ENCODE results near the gene DHX35.
"Not testable (repeated sequence)": the region's sequence is repeated elsewhere in the genome, so short reads cannot be mapped to it uniquely, and the experiment has no call there.

Gene DHX35

DNA sequence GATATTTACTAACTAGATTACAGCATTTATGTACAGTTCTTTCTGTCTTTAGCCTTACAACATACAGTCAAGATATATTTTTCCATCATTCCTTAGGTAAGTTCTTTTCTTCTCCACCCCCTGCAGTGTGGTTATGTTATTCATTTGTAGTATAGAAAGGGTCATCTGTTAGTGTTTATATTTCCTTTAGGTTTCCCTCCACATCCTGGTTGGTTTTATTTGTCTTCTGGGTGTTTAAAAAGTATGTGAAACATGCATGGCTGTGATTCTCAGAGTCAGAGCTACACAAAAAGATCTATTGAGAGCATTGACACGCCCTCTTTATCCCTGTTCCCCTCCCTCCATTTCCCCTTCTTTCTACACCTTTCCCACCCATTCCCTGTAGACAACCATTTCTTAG, 20.1 kb downstream of the DHX35 start:
- no peak for DNase-seq

DNA sequence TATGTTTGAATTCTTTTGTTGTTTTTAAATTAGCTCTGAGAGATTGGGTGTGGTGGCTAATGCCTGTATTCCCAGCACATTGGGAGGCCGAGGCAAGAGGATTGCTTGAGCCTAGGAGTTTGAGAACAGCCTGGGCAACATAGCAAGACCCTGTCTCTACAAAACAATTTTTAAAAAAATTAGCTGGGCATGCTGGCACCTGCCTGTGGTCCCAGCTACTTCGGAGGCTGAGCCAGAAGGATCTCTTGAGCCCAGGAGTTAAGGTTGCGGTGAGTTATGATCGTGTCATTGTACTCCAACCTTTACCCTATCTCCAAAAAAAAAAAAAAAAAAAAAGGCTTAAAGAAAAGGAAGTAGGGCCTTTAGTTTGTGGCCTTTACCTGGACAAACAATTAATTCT, 22.9 kb downstream of the DHX35 start:
- DNase-seq, result no peak

DNA sequence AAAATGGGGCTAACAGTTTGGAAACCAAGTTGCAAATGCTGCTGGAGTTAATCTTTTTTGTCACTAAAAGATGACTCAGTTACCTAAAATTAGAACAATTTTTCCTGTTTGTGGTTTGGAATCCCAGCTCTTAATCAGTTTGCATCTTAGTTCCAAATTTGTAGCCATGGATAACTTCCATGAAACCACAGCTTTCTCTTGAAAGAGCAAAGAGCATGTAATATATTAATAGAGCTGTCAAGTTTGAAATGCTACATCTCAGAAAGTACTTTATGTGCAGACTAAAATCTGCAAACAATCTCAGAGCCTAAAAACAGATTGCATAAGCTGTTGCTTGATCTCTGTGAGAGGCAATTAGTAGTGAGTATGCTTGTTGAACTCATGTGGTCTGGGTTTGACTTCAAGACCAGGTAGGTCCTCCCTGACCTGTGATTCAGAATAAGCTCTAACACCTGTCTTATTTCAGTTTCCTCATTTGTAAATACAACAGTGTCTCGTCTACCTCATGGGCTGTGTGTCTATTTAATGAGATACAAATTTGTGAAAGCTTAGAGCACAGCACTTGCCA, 23.5 kb downstream of the DHX35 start:
- no peak for DNase-seq

DNA sequence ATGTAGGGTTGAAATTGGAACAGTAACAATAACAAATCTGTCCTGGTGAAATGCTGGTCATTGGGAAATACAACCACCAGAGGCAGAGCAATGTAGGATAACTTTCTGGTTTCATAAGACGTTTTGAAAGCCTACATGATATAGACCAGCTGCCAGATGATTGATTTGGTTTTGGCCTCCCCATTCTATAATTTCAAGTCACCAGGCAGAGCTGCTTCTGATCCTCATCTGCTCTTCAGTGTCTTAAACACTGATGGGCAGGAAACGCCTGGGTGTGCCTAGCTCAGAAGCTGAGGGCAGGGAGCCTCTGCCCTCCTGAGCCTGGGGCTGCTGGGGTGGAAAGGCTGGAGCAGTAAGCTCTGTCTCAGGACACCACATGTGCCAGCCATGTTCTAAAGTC, 24.5 kb downstream of the DHX35 start:
- no peak for DNase-seq

DNA sequence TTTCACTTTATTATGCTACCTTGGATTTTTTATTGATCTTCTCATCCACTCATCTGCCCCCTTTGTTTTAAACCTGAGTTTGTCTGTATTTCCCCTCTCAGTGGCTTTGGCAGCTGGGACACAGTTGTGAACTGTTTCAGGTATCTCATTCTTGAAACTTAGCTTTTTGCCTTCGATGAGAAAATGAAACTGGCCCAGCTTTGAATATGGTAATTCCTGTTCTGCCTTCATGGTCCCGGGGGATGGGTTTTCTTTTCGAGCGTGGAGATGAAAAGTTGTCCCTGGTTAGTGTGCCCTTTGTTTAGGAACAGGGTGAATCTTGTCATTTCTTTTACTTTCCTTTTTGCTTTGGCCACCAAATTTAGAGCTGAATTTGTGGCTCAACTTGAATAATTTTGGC, 25.6 kb downstream of the DHX35 start:
- no peak for DNase-seq

DNA sequence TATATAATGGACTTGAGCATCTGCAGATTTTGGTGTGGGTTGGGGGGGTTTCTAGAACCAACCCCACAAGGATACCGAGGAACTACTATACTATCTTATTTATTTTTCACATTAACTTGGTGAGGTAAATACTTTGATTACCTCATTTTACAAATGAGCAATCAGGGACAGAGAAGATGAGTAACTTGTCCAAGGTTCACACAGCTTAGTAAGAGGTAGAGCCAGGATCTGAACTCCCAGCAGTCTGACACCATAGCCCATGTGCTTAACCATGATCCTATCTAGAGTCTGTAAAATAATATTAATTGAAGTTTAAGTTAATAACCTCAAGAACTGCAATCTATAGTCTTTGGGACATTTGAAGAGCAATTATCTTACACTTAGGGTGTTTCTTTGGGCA, 28.6 kb downstream of the DHX35 start:
- DNase-seq, result no peak

DNA sequence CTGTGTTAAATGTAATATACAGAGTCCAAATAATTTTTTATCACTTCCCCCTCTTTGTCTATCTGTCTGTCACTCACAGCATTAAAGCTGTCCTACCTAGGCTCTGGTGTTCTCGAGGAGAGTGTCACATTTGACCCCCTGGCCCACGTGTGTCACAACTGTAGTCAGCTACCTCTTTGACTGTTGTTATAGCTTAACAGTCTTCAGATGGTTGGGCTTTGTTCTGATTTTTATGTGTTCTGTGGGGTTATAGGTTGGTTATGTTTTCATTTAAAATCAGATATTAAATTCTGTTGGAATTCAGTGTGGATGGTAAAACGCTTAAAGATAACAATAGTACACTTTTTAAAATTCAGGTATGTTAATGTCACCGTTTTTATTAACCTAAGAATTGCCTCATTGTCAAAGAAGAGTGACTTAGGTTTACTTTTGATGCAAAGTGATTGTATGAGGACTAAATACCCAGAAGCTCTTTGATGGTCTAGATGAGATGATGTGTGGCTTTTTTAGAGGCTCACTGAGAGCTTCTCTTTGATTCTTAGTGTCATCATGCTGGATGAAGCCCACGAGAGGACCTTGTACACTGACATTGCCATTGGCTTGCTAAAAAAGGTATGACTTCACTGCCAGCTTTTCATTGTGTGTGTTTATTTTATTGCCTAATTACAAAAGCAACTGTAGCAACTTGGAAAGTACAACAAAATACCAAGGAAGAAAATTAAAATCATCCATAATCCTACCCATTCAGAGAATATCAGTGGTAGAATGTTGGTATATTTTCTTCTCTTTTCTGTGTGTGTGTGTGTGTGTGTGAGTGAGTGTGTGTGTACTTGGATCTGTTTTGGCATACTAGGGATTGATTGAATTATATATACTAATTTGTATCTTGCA, 29.9 kb downstream of the DHX35 start:
- DNase-seq, result no peak

DNA sequence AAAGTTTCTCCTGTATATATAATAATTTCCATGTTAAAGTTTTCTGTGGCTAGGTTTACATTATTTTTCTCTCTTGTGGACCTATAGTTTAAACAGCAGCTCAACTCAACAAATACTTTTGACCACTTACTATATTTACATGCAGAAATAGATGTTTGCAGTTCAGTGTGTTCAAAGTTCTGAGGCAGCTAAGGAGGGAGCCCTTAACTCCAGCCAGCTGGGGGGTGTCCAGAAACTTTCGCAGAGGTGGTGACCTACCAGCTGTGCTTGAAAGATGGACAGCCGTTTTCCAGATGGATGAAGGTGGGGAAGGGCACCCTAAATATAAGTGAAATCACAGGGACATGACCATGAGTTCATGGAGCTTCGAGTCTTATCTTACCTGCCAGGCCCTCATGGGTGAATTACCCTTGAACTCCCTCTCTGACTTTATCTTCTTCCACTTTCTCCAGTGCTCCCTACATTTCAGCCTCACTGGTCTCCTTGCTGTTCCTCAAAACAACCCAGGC, 33.4 kb downstream of the DHX35 start:
- no peak for DNase-seq

DNA sequence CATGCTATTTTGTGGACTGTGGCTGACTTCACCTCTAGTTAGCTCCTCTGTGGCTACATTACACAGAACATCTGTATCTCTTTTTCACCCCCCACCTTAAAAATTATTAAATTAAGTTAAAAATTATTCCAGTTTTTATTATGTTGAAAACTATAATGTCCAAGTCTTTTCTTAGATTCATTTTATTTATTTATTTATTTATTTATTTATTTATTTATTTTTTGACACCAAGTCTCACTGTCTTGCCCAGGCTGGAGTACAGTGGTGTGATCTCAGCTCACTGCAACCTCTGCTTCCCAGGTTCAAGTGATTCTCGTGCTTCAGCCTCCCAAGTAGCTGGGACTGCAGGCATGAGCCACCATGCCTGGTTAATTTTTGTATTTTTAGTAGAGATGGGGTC, 34.7 kb downstream of the DHX35 start:
- not testable (repeated sequence) for DNase-seq

DNA sequence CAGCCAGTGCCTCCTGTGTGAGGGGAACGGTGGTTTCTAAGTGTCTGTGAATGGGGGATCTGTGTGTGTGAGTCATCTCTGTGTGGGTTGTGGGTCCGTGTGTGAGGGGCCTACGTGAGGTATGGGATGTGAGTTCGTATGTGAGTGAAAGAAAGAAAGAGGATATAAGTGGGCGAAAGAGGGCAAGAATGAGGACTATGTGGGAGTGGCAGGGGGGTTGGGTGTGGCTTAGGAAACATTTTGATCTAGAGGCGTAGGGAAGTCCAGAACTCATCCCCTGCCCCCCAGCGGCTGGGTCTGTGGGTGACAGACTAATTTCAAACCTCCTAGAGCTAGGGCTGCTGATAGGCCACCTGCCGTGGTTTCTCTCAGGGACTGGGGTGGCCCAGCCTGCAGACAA, 35.5 kb downstream of the DHX35 start:
- DNase-seq, result no peak

DNA sequence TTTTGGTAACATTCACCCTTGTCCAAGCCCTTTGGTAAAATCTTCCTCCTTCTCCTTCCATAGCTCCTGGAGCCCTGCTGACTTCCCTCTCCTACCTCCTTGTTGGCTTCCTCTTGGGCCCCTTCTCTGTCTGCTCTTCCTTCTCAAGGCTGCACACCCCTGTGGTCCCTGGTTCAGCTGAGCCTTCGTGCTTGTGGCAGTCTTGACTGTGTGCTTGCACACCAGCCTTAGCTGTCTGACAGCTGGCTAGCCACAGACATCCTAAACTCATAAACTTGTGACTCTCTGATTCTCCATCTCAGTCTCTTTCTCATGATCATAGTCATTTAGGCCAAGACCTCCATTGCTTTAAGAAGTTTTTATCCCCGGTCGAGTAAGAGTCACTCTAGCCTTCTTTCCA, 37.1 kb downstream of the DHX35 start:
- DNase-seq, result no peak

DNA sequence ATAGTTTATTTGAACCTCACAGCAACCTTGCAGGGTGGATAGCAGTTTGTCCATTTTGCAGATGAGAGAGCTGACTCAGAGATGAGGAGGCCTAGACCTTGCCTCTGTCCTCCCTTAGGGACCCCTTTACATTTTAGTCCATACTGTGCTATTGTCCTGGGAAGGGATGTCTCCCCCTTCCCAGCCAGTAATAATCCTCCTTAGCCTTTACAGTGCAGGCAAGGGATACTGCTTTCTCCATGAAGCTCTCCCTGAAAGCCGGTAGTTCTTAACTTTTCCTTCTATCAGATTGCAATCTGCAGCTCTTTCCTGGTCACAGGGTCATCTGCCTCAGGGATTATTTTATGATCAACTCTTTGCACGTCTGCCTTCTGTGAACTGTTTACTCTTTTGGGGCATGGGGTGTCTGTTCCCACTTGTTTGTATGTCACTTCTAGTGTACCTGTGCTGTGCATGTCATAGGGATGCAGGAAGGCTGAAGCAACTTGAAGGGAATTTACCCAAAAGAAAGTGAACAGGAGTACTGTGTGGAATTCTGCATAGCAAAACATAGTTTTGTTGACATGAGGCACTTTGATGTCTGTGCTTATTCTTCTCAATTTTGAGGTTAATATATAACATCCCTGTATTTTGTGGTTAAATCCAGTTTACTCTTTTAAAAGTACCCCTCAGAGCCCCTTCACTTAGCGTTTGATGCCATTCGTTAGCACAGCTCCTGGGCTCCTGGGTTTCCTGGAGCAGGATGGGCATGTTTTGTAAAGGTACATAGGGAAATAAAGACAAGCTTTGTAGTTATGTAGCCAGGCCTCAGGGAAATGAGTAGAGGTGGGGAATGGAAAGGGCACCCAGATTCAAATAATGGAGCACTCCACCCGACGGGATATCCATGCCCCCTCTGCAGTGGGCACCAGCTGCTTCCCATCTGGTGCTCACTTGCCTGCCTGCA, 38.1 kb downstream of the DHX35 start:
- no peak for DNase-seq

DNA sequence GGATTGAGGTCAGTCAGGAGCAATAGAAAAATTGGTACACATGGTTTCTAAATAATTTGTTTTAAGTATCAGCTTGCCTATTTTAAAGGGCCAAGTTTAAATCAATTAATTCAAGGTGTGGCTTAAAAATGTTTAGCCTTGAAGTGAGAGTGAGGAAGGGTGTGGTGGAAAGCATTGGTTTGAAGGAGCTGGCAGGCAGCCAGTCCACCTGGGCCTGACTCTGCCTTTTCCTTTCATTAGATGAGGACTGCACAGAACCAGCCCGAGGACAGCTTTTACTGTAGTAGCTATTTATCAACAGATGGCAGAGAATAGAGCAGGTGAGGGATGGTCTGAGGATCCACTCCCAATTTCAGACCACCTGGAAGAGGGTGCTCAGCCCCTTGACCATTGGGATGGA, 42.4 kb downstream of the DHX35 start:
- peak; percentile 59 for DNase-seq

DNA sequence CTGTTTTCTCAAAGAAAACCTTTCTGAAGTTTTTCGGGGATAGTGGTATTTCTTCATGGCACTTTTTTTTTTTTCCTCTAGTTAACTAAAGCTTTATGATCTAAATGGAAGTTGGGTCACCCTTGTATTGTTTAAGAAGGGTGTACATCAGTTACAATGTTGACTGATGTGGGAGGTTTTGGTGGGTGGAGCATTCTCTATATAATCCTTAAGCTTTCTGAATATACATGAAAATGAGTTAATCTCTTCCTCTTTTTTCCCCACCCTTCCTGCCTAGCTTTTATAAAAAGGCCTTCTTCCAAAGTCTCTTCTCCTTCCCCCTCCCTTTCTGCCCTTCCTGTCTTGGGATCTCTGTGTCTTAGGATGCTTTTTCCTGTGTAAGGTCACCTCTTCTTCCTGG, 47.2 kb downstream of the DHX35 start:
- DNase-seq, result no peak

DNA sequence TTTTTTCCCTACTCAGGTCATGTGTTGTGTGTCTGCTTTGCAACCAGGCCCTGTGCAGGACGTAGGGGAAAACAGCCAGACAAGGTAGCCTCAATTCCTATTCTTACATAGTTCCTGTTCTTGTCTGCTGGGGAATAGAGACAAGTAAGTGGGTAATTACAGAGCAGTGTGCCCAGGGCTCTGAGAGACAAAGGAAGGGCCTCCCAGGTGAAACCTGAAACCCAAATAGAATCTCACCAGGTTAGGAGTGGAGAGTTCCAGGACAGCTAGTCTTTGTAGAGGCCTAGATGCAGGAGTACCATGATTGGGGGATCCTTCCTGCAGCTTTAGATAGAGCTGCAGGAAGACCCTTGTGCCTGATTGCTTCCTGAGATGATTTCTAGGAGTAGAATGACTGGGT, 48.4 kb downstream of the DHX35 start:
- peak; percentile 39 for DNase-seq

DNA sequence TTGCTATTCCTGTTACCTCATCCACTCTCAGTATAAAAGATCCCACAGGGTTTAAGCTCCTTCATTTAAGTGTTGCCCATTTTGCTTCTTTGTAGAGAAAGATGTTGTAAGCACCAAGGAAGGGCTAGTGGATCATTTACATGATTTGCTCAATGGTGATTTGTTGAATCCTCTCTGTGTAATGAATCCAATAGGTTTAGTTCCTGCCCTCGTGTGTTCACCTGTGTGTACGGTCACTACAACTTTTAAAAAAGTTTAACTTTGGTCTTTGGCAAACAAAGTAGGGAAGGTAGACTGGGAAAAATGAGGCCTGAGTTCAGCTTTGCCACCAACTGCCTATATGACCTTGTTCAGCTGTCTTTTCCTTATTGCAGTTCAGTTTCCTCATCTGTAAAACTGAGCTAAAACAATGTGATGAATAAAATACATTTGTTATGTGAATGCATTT, 51.5 kb downstream of the DHX35 start:
- no peak for DNase-seq

DNA sequence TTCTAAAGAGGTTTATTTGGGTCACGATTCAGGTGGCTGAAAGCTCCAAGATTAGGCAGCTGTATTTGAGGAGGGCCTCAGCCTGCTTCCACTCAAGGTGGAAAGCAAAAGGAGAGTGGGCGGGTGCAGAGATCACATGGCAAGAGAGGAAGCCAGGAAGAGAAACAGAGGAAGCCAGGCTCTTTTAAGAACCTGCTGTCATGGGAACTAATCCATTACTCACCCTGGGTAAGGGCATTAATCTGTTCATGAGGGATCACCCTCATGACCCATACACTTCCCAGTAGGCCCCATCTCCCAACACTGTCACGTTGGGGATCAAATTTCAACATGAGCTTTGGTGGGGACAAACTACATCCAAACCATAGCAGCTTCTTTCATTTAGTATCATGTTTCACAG, 53.9 kb downstream of the DHX35 start:
- no peak for DNase-seq

DNA sequence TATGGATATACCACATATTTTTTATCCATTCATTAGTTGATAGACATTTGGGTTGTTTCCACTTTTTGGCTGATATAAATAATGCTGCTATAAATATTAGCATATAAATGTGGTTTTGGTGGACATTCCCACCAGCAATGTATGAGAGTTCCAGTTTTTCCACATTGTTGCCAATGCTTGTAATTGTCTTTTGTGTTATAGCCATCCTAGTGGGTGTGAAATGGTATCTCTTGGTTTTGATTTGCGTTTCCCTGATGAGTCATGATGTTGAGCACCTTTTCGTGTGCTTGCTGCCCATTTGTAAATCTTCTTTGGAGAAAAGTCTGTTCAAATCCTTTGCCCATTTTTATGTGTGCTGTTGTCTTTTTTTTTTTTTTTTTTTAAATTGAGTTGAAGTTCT, 54.4 kb downstream of the DHX35 start:
- no peak for DNase-seq

DNA sequence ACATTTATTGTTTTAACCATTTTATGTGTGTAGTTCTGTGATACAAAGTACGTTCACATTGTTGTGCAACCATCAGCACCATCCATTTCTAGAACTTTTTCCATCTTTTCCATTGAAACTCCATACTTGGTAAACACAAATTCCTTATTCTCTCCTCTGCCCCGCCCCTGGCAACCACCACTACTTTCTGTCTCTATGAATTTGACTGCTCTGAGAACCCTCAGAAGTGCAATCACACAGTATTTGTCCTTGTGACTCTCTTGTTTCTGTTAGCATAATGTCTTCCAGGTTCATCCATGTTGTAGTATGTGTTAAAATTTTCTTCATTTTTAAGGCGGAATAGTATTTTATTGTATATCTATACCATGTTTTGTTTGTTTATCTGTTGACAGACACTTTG, 56.9 kb downstream of the DHX35 start:
- no peak for DNase-seq

DNA sequence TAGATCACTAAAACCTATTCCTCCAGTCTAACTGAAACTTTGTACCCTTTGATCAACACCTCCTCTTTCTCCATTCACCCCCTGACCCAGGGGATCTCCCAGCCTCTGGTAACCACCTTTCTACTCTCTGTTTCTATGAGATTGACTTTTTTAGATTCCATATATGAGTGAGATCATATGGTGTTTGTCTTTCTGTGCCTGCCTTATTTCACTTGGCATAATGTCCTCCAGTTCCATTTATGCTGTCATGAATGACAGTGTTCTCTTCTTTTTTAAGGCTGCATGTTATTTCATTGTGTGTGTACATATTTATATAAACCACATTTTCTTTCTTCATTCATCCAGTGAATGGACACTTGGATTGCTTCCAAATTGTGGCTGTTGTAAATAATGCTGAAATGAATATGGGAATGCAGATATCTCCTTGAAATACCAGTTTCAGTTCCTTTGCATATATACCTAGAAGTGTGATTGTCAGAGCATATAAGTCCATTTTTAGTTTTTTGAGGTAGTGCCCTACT, 57.7 kb downstream of the DHX35 start:
- DNase-seq, result no peak

DNA sequence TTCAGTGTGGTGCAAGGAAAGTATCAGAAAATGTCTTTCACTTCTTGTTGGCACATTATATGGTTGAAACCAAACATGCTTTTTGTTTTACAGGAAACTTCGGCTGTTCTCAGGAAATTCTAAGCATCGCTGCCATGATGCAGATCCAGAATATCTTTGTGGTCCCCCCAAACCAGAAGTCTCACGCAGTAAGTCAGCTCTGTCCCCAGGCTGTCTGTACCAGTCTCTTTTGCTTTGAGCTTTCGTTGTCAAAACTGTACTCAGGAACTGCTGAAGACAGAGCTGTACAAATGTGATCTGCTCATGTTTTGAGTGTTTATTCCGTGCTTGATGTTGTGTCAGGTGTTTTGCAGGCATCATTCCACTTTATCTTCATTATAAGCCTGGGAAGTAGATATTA, 59.6 kb downstream of the DHX35 start:
- no peak for DNase-seq

DNA sequence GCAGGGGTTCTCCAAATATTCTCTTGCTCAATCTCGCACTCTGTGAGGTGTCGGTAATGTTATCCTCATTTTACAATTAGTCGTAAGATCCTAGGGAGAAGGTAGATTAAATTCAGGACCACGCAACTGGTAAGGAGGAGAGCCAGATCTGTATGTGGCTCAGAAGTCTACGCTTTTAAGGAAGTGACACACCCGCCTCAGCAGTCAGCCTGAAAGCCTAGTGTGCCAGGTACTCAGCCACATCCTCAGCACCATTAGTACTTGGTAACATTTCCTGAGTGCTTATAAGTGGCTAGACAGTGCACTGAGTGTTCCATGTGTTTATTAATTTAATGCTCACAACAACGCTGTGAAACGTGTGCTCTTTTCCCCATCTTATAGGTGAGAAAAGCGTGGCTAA, 63.7 kb downstream of the DHX35 start:
- no peak for DNase-seq

DNA sequence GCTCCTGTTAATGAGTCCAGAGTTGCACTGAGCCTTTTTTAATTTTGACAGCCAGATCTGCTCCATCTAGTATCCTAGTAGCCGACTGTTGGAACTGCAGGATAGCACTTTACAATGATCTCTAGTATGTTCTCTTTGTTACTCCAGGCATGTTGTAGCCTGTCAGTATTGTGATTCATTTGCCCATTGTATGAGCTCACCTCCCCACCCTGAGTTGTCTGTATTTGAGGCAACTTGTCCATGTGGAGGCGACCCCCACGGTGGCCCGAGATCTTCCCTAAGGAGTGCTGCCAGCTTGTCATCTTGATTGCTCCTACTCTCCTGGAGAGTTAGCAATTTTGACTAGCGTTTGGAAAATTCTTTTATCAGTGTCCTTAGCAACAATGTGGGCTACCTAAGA, 67.2 kb downstream of the DHX35 start:
- DNase-seq, result no peak
